Activated B cell treated with CpG ODN at 0.5 μM for 24 hours (primary cell): Measurements from ENCODE around the gene CFAP299. TPM values are rescaled to one million over a fixed set of nuclear protein-coding genes. Genes with fewer than 3 reads are reported as not detected.

ENCODE experiments used
- ATAC-seq: fragments of 200-7000 bp; cut with Tn5 transposase; one replicate; pipeline ENCODE4 v1.10.0; 2021; ENCODE audit warnings: low read depth, mild to moderate bottlenecking, moderate library complexity
- CTCF ChIA-PET: fragments of 350-600 bp; sonication (Branson Sonifier 250); formaldehyde crosslinking; loops from one replicate; lab custom pipeline; 2021; ENCODE audit warnings: antibody characterized with exemption; lab: Charles Lee
- POLR2A ChIA-PET: fragments of 350-600 bp; sonication (Branson Sonifier 250); formaldehyde crosslinking; loops from one replicate; lab custom pipeline; 2021; ENCODE audit warnings: antibody characterized with exemption; lab: Charles Lee
- DNase-seq: peaks from one replicate; pipeline ENCODE4 v3.0.0; 2022
- H3K27ac Mint-ChIP-seq: one replicate; pipeline ENCODE4 v1.8.0; 2020; ENCODE audit warnings: mixed read lengths
- H3K27me3 Mint-ChIP-seq: one replicate; pipeline ENCODE4 v1.8.0; 2021; ENCODE audit warnings: mixed read lengths
- H3K36me3 Mint-ChIP-seq: one replicate; pipeline ENCODE4 v1.8.0; 2021; ENCODE audit warnings: low read depth, mixed read lengths
- H3K4me1 Mint-ChIP-seq: one replicate; pipeline ENCODE4 v1.8.0; 2021; ENCODE audit warnings: mixed read lengths
- H3K4me3 Mint-ChIP-seq: one replicate; pipeline ENCODE4 v1.8.0; 2020; ENCODE audit warnings: mild to moderate bottlenecking, mixed read lengths
- H3K9me3 Mint-ChIP-seq: one replicate; pipeline ENCODE4 v1.8.0; 2020; ENCODE audit warnings: mixed read lengths
- intact Hi-C: fragments of 100-400 bp; cut with micrococcal nuclease; formaldehyde crosslinking; loops from one replicate; pipeline ENCODE4 v1.15.1; 2024
- total RNA-seq: library from RNA; stranded (reverse); gene quantifications from 2 replicates; pipeline ENCODE4 v1.2.3, GENCODE V29; 2022
- TF ChIP-seq, protein P1 (sequence below): fragments of 200-600 bp; IDR thresholded peaks from one replicate; pipeline ENCODE4 v1.8.0; 2022; ENCODE audit warnings: antibody characterized with exemption, mild to moderate bottlenecking

CFAP299 gene
- total RNA-seq, 1 donor from 2014 or later: not detected

- Mint-ChIP-seq H3K27me3 (no peaks in the 10 kb centered on the region), H3K4me3 (no peak overlapping the region), H3K27ac (no peak overlapping the region), H3K4me1 (no peaks in the 10 kb centered on the region), H3K36me3 (no peaks in the 10 kb centered on the region), H3K9me3 (no peaks in the 10 kb centered on the region)
- ATAC-seq (no peak), DNase-seq (no peak)
- CTCF ChIA-PET: no interaction called here
- TF ChIP-seq, protein P1, sequence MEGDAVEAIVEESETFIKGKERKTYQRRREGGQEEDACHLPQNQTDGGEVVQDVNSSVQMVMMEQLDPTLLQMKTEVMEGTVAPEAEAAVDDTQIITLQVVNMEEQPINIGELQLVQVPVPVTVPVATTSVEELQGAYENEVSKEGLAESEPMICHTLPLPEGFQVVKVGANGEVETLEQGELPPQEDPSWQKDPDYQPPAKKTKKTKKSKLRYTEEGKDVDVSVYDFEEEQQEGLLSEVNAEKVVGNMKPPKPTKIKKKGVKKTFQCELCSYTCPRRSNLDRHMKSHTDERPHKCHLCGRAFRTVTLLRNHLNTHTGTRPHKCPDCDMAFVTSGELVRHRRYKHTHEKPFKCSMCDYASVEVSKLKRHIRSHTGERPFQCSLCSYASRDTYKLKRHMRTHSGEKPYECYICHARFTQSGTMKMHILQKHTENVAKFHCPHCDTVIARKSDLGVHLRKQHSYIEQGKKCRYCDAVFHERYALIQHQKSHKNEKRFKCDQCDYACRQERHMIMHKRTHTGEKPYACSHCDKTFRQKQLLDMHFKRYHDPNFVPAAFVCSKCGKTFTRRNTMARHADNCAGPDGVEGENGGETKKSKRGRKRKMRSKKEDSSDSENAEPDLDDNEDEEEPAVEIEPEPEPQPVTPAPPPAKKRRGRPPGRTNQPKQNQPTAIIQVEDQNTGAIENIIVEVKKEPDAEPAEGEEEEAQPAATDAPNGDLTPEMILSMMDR: no peak
- POLR2A ChIA-PET: no interaction called here
- intact Hi-C loops: no loop called here
These were observed 478.7 kb downstream of the CFAP299 start for GRCh38 chr4:80814266-80814665.

DNA sequence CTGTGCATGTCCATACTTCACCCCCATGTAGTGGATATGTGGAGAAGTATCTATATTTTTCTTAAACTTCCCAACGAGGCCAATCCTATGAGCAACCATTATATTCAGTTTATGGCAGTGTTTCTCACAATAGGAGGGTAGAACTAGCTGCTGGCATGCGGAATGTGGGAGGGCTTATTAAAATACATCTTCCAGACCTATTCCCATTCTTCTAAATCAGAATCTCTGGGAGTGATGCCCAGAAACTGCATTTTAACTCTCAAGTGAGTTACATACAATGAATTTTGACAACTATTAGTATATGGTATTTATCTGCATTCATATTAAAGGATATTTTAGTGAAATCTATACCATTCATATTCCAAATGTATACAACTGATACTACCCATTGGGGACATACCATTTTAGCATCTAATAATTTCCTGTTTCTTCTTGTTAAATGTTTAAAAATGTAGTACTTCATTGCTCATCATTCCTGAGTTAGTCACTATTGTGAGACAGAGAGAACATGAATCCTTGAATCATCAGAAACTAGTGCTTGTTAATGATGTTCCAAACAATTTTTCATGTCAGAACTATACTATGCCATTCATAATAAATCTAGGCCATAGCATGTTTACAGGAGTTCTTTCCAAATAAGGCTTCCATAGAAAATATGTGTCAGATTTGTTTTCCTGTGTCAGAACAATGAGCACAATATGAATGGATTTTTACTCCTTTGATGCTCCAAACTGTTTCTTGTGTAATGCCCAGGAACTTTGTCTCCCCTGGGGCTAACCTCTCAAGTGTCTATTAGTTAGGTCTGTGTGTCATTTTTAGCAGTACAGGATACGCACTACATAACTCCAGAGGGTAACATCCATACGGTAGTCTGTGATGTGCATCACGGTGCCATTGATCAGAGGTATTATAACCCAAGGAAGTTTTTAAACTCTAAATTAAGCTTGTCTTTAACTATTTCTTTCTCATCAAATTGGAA is 496.1 kb downstream of the CFAP299 start:
- no peak overlapping the region for H3K4me3 Mint-ChIP-seq
- DNase-seq (no peak), ATAC-seq (no peak)
- no peaks in the 10 kb centered on the region for H3K4me1 Mint-ChIP-seq
- no peaks in the 10 kb centered on the region for H3K36me3 Mint-ChIP-seq
- H3K27me3 Mint-ChIP-seq: no peaks in the 10 kb centered on the region
- ChIA-PET POLR2A (no interaction called here), CTCF (no interaction called here)
- TF ChIP-seq, protein P1: no peak
- intact Hi-C loops: no loop called here
- peaks cover 9% of the 10 kb centered on the region for H3K9me3 Mint-ChIP-seq
- no peak overlapping the region for H3K27ac Mint-ChIP-seq

DNA sequence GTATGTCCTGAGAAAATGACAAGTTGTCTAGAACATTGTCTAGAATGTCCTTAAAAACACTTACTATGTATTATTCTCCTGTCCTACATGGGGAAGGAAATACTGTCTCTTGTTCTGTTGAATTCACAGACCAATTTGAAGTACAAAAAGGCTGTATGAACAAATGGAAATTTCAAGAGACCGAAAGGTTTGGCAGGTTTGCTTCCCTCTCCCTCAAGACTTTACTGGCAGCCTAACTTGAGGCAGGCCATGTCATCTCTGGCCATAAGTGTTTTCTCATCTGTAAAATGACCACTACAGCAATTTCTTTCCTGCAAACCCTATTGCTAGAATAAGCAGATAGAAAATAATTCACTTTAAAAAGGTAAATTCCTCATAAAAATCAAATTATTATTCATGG is 503.8 kb downstream of the CFAP299 start:
- TF ChIP-seq, protein P1: no peak
- Mint-ChIP-seq H3K4me3 (no peak overlapping the region), H3K4me1 (no peaks in the 10 kb centered on the region), H3K36me3 (no peaks in the 10 kb centered on the region), H3K9me3 (peaks cover 13% of the 10 kb centered on the region), H3K27me3 (no peaks in the 10 kb centered on the region), H3K27ac (no peak overlapping the region)
- DNase-seq (no peak), ATAC-seq (no peak)
- ChIA-PET POLR2A (no interaction called here), CTCF (no interaction called here)
- intact Hi-C loops: no loop called here

DNA sequence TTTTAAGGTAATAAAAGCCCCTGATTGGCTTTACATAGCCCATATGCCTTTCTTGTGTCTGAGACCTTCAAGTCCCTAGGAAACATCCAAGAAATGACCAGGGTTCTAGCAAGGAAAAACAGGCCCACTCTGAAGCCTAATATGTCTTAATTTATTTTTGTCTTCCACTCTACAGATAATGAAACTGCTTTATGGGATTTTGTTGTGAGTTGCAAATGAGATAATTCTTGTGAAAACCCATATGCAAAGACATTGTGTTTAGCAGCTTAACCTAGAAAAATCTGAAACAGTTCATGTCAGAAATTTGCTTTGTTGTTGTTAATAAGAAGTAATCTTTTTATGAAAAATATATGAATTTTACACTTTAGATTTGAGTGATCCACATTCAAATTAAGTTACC is 504.3 kb downstream of the CFAP299 start:
- ATAC-seq: no peak

GRCh38 chr4:80840396-80840795 is 504.9 kb downstream of the CFAP299 start:
- no peaks in the 10 kb centered on the region for H3K27me3 Mint-ChIP-seq
- ChIA-PET POLR2A (interaction anchor here (1.4 kb wide), 1 partner anchor 35 kb away, joined by 4 read pairs; no protein-coding TSS in a partner anchor), CTCF (no interaction called here)
- DNase-seq: no peak
- H3K4me3 Mint-ChIP-seq: no peak overlapping the region
- TF ChIP-seq, protein P1: no peak
- ATAC-seq: no peak
- H3K27ac Mint-ChIP-seq: no peak overlapping the region
- intact Hi-C loops: no loop called here
- H3K9me3 Mint-ChIP-seq: peaks cover 15% of the 10 kb centered on the region
- no peaks in the 10 kb centered on the region for H3K36me3 Mint-ChIP-seq
- H3K4me1 Mint-ChIP-seq: no peaks in the 10 kb centered on the region

More for the DNA sequence above, 504.3 kb downstream of the CFAP299 start:
- intact Hi-C loops: no loop called here
- TF ChIP-seq, protein P1: no peak
- POLR2A ChIA-PET: no interaction called here
- H3K9me3 Mint-ChIP-seq: peaks cover 13% of the 10 kb centered on the region
- no peak overlapping the region for H3K27ac Mint-ChIP-seq
- CTCF ChIA-PET: no interaction called here
- no peaks in the 10 kb centered on the region for H3K27me3 Mint-ChIP-seq
- H3K4me1 Mint-ChIP-seq: no peaks in the 10 kb centered on the region
- H3K4me3 Mint-ChIP-seq: no peak overlapping the region
- H3K36me3 Mint-ChIP-seq: no peaks in the 10 kb centered on the region
- no peak for DNase-seq
